ENCODE results near the gene RASAL2. TPM values are rescaled to one million over a fixed set of nuclear protein-coding genes. Genes with fewer than 3 reads are reported as not detected.

The RASAL2 gene
- total and polyA plus RNA-seq, 10 donors: 0.42 to 24.4 (median 14.6) TPM

DNA sequence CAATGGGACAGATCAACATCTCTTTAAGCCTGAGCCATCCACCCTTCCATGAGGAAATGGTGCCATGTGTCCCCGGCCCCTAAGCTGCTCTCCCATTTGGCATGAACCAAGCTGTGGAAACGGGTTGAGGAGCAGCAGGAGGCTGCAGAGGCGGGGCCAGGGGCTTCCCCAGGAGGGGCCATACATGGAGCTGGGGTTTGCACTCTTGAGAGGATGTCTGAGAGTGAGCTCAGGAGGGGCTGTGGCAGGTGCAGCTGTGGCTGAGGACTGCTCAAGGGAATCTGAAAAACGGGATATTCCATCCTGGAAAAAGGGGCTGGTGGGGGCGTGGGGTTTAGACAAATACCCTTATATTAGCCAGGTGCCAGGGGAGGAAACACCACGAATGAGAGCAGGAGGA, 409.9 kb downstream of the RASAL2 start:
- Histone ChIP-seq H3K27me3 (replicated peaks in 1 of 7) (no peaks in the 10 kb centered on the region), H3K4me3 (no peak overlapping the region), H3K9me3 (no peaks in the 10 kb centered on the region), H3K27ac (no peak overlapping the region), H3K36me3 (no peaks in the 10 kb centered on the region), H3K4me1 (peaks cover 0 to 11% (median 0%) of the 10 kb centered on the region in 6 donors)
- TF ChIP-seq, protein P1, sequence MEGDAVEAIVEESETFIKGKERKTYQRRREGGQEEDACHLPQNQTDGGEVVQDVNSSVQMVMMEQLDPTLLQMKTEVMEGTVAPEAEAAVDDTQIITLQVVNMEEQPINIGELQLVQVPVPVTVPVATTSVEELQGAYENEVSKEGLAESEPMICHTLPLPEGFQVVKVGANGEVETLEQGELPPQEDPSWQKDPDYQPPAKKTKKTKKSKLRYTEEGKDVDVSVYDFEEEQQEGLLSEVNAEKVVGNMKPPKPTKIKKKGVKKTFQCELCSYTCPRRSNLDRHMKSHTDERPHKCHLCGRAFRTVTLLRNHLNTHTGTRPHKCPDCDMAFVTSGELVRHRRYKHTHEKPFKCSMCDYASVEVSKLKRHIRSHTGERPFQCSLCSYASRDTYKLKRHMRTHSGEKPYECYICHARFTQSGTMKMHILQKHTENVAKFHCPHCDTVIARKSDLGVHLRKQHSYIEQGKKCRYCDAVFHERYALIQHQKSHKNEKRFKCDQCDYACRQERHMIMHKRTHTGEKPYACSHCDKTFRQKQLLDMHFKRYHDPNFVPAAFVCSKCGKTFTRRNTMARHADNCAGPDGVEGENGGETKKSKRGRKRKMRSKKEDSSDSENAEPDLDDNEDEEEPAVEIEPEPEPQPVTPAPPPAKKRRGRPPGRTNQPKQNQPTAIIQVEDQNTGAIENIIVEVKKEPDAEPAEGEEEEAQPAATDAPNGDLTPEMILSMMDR (IDR thresholded peaks at IDR 0.05 in 8 of 11, conservative IDR thresholded peaks at IDR 0.05 in 3 of 11): no peak
- TF ChIP-seq POLR2A (IDR thresholded peaks at IDR 0.05) (no peak), POLR2AphosphoS5 (IDR thresholded peaks at IDR 0.05) (no peak)
- 64 to 80% (median 71%) methylated on average over 6 of the region's 6 CpGs for WGBS, 5 donors
- no peak for DNase-seq
- intact Hi-C loops (cut with DNase I; ENCODE audit: low total_unique reads): loop anchor here (5.0 kb wide), 1 partner anchor 207 kb away; no protein-coding TSS in a partner anchor

DNA sequence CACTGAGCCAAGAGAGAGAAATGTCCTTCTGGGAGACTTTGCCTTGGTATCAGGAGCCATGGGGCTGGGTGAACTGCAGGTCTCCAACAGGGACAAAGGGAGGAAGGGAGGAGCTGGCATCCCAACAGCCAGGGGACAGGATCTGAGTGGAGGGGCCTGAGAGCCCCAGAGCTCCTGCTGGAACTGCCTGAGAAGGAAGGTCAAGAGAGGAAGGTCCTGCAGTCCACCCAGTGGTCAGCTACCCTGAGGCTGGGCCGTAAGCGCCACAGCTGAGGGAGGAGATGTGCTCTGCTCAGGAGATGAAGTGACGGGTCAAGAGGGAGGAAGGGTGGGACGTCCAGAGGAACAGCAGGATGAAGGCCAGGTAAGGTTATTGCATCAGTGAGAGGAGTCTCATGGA, 410.4 kb downstream of the RASAL2 start:
- TF ChIP-seq POLR2A (IDR thresholded peaks at IDR 0.05) (no peak), POLR2AphosphoS5 (IDR thresholded peaks at IDR 0.05) (no peak)
- TF ChIP-seq, protein P1 (IDR thresholded peaks at IDR 0.05 in 8 of 11, conservative IDR thresholded peaks at IDR 0.05 in 3 of 11): peak in 1 of 11 experiments; percentile 5
- no peak for DNase-seq
- Histone ChIP-seq H3K9me3 (no peaks in the 10 kb centered on the region), H3K36me3 (no peaks in the 10 kb centered on the region), H3K27ac (no peak overlapping the region), H3K4me1 (peaks cover 0 to 11% (median 0%) of the 10 kb centered on the region in 6 donors), H3K27me3 (replicated peaks in 1 of 7) (no peaks in the 10 kb centered on the region), H3K4me3 (no peak overlapping the region)
- WGBS, 5 donors: 52 to 86% (median 77%) methylated on average over 4 of the region's 4 CpGs
- intact Hi-C loops (cut with DNase I; ENCODE audit: low total_unique reads): loop anchor here (5.0 kb wide), 1 partner anchor 207 kb away; no protein-coding TSS in a partner anchor

DNA sequence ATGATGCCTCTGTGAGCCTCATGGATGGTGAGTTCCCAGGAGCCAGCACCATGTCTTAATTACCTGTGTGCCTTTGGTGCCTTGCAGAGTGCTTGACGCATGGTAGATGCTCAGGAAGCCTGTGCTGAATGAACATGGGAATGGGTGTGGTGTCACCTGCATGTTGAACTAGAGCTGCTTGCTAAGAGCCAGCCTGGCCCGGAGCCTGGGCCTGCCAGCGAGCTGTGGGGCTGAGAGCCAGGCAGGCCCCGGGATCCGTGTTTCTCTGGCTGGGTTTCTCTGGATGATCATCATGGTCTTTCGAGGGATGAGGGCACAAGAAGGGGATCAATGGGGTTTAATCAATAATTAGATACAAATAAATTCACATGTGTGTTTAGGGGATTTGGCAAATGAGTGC, 412.3 kb downstream of the RASAL2 start:
- DNase-seq: peak; percentile 29
- WGBS, 5 donors: 89 to 100% (median 93%) methylated on average over 4 to 6 of the region's 6 CpGs
- no peaks in the 10 kb centered on the region for H3K36me3 ChIP-seq
- H3K9me3 ChIP-seq: no peaks in the 10 kb centered on the region
- H3K27ac ChIP-seq: no peak overlapping the region
- TF ChIP-seq POLR2AphosphoS5 (IDR thresholded peaks at IDR 0.05) (no peak), POLR2A (IDR thresholded peaks at IDR 0.05) (no peak)
- TF ChIP-seq, protein P1 (IDR thresholded peaks at IDR 0.05 in 8 of 11, conservative IDR thresholded peaks at IDR 0.05 in 3 of 11): no peak
- no peaks in the 10 kb centered on the region for H3K4me1 ChIP-seq
- no peak overlapping the region for H3K4me3 ChIP-seq
- intact Hi-C loops (cut with DNase I; ENCODE audit: low total_unique reads): no loop called here
- no peaks in the 10 kb centered on the region for H3K27me3 ChIP-seq (replicated peaks in 1 of 7)

DNA sequence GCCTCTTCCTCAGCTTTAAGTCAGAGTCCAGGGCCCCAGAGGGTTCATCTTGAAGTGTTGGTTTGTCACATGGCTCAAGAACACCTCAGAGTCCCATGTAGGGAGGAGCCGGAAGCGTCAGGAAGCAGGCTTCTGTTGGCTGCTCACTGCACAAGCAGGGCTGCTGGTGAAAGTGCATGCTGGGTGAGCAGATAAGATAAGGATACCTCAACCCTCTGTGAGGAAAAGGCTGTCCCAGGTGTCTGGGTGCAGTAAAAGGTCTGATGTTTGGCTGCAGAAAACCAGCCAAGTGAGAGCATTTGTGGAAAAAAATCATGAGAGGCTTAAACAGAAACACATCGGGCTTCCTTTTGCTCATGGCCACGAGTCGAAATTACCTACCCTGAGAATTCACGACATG, 412.8 kb downstream of the RASAL2 start:
- 66 to 78% (median 70%) methylated on average over 6 of the region's 6 CpGs for WGBS, 5 donors
- intact Hi-C loops (cut with DNase I; ENCODE audit: low total_unique reads): no loop called here
- Histone ChIP-seq H3K27me3 (replicated peaks in 1 of 7) (no peaks in the 10 kb centered on the region), H3K4me3 (no peak overlapping the region), H3K36me3 (no peaks in the 10 kb centered on the region), H3K27ac (no peak overlapping the region), H3K4me1 (no peaks in the 10 kb centered on the region), H3K9me3 (no peaks in the 10 kb centered on the region)
- DNase-seq: no peak
- TF ChIP-seq POLR2A (IDR thresholded peaks at IDR 0.05): no peak
- TF ChIP-seq POLR2AphosphoS5 (IDR thresholded peaks at IDR 0.05): no peak

All from spleen (tissue), 11 donors.